ENCODE data around the gene LAMP5.

GRCh38 chr20:9491324-9491723, 23.1 kb upstream of the LAMP5 start:
- no peak for TF ChIP-seq CTCF (IDR thresholded peaks at IDR 0.05)
- TF ChIP-seq POLR2A (IDR thresholded peaks at IDR 0.05): no peak
